Erythroblast (primary cell): ENCODE measurements around the gene KRTAP1-4.

Source experiments
- GATA1 ChIP-seq: IDR thresholded peaks from 2 replicates; pipeline ENCODE4 v1.6.1; 2011; ENCODE audit warnings: low read depth, mild to moderate bottlenecking, control low read depth, low read length, moderate library complexity
- POLR2A ChIP-seq: IDR thresholded peaks from 2 replicates; pipeline ENCODE4 v1.6.1; 2011; ENCODE audit warnings: mild to moderate bottlenecking, low read length

- TF ChIP-seq POLR2A: no peak
- no peak for TF ChIP-seq GATA1
Observed at GRCh38 chr17:41029633-41030245, at the start of gene KRTAP1-4.
